ENCODE measurements around the gene CD24. TPM values are rescaled to one million over a fixed set of nuclear protein-coding genes. Genes with fewer than 3 reads are reported as not detected.

Gene CD24
- total and polyA plus RNA-seq, 10 of the 15 experiments (the other 5 are each of a cell fraction or from before 2014, with no cell fraction given), result 0.19 to 21.2 (median 9.0) TPM

DNA sequence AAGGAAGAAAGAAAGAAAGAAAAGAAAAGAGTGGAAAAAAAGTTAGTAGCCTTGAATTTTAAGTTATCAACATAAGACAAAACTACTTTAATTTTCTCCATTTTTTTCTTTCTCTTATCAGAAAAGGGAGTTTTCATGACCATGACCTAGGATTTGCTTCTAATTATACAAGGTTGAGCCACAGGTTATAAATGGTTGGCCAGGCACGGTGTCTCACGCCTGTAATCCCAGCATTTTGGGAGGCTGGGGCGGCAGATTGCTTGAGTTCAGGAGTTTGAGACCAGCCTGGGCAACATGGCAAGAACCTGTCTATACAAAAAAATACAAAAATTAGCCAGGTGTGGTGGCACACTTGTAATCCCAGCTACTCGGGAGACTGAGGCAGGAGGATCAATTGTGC is 45.7 kb upstream of the CD24 start:
- H2AFZ ChIP-seq (ENCODE audit: control insufficient read depth, low read depth, low read length), result no peak overlapping the region
- no peak for ATAC-seq
- ChIA-PET CTCF (no interaction called here), POLR2A (no interaction called here), RAD21 (ENCODE audit: unreplicated experiment) (no interaction called here), SMC1A (ENCODE audit: uncharacterized antibody, unreplicated experiment) (no interaction called here)
- BruUV-seq (replicated peaks), result no TSS peak
- no peaks in the 10 kb centered on the region for H3K27me3 ChIP-seq (replicated peaks in 1 of 2; ENCODE audit: control insufficient read depth in 2 of 2, insufficient read depth in 2 of 2, low read length in 1 of 2)
- WGBS (ENCODE audit: insufficient coverage, insufficient replicate concordance, low lambda C conversion rate, missing lambda C conversion rate), result 51% methylated on average over 4 of the region's 4 CpGs
- H3K36me3 ChIP-seq (ENCODE audit: control insufficient read depth in 2 of 2, insufficient read depth in 2 of 2, low read length in 1 of 2), result no peaks in the 10 kb centered on the region
- FAIRE-seq, result no peak
- H4K20me1 ChIP-seq (ENCODE audit: control insufficient read depth, insufficient read depth), result no peaks in the 10 kb centered on the region
- no peaks in the 10 kb centered on the region for H3K4me1 ChIP-seq (ENCODE audit: control insufficient read depth, insufficient read depth, low read length)
- no peaks in the 10 kb centered on the region for H3K9me3 ChIP-seq (replicated peaks; ENCODE audit: control insufficient read depth, insufficient read depth, low read length)
- no peak for DNase-seq (ENCODE audit: low read depth, low spot score)
- H3K27ac ChIP-seq (ENCODE audit: control insufficient read depth, insufficient read depth), result no peak overlapping the region
- intact Hi-C loops (cut with micrococcal nuclease; ENCODE audit: unreplicated experiment) (no loop called here), in situ Hi-C loops (cut with MboI) (no loop called here)
- no peak overlapping the region for H3K4me2 ChIP-seq (ENCODE audit: control insufficient read depth, insufficient read depth)
- H3K79me2 ChIP-seq (ENCODE audit: control insufficient read depth, insufficient read depth, low read length), result no peaks in the 10 kb centered on the region
- H3K4me3 ChIP-seq, result no peak overlapping the region
- no peak overlapping the region for H3K9ac ChIP-seq (ENCODE audit: control insufficient read depth, insufficient read depth, low read length)
- no peak for TF ChIP-seq CREB1 (IDR thresholded peaks at IDR 0.05; ENCODE audit: low read depth)
- TF ChIP-seq IKZF1 (conservative IDR thresholded peaks at IDR 0.05), result no peak
- TF ChIP-seq RFX5 (IDR thresholded peaks at IDR 0.05; ENCODE audit: low read depth, low read length), result no peak
- no peak for TF ChIP-seq CBFB (IDR thresholded peaks at IDR 0.05; ENCODE audit: low read depth)
- no peak for TF ChIP-seq MTA2 (IDR thresholded peaks at IDR 0.05; ENCODE audit: low read depth)
- TF ChIP-seq ZNF274 (IDR thresholded peaks at IDR 0.05; ENCODE audit: insufficient read depth, insufficient read length), result no peak
- no peak for TF ChIP-seq ASH2L (IDR thresholded peaks at IDR 0.05; ENCODE audit: borderline replicate concordance, low read depth)
- TF ChIP-seq POU2F2 (IDR thresholded peaks at IDR 0.05; ENCODE audit: borderline replicate concordance, low read depth, low read length), result no peak
- no peak for TF ChIP-seq MEF2B (IDR thresholded peaks at IDR 0.05; ENCODE audit: partially characterized antibody, poor library complexity, severe bottlenecking)
- TF ChIP-seq ZNF207 (IDR thresholded peaks at IDR 0.05; ENCODE audit: borderline replicate concordance), result no peak
- TF ChIP-seq, protein P1, sequence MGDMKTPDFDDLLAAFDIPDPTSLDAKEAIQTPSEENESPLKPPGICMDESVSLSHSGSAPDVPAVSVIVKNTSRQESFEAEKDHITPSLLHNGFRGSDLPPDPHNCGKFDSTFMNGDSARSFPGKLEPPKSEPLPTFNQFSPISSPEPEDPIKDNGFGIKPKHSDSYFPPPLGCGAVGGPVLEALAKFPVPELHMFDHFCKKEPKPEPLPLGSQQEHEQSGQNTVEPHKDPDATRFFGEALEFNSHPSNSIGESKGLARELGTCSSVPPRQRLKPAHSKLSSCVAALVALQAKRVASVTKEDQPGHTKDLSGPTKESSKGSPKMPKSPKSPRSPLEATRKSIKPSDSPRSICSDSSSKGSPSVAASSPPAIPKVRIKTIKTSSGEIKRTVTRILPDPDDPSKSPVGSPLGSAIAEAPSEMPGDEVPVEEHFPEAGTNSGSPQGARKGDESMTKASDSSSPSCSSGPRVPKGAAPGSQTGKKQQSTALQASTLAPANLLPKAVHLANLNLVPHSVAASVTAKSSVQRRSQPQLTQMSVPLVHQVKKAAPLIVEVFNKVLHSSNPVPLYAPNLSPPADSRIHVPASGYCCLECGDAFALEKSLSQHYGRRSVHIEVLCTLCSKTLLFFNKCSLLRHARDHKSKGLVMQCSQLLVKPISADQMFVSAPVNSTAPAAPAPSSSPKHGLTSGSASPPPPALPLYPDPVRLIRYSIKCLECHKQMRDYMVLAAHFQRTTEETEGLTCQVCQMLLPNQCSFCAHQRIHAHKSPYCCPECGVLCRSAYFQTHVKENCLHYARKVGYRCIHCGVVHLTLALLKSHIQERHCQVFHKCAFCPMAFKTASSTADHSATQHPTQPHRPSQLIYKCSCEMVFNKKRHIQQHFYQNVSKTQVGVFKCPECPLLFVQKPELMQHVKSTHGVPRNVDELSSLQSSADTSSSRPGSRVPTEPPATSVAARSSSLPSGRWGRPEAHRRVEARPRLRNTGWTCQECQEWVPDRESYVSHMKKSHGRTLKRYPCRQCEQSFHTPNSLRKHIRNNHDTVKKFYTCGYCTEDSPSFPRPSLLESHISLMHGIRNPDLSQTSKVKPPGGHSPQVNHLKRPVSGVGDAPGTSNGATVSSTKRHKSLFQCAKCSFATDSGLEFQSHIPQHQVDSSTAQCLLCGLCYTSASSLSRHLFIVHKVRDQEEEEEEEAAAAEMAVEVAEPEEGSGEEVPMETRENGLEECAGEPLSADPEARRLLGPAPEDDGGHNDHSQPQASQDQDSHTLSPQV (IDR thresholded peaks at IDR 0.05), result no peak
- TF ChIP-seq SP1 (IDR thresholded peaks at IDR 0.05; ENCODE audit: low read depth, low read length), result no peak
- TF ChIP-seq, protein P2, sequence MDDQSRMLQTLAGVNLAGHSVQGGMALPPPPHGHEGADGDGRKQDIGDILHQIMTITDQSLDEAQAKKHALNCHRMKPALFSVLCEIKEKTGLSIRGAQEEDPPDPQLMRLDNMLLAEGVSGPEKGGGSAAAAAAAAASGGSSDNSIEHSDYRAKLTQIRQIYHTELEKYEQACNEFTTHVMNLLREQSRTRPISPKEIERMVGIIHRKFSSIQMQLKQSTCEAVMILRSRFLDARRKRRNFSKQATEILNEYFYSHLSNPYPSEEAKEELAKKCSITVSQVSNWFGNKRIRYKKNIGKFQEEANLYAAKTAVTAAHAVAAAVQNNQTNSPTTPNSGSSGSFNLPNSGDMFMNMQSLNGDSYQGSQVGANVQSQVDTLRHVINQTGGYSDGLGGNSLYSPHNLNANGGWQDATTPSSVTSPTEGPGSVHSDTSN (IDR thresholded peaks at IDR 0.05; ENCODE audit: insufficient replicate concordance, low read depth, low read length), result no peak
- no peak for TF ChIP-seq PML (IDR thresholded peaks at IDR 0.05; ENCODE audit: low read length)
- TF ChIP-seq SPI1 (IDR thresholded peaks at IDR 0.05; ENCODE audit: borderline replicate concordance, insufficient read depth, low read depth, low read length), result no peak
- TF ChIP-seq, protein P3, sequence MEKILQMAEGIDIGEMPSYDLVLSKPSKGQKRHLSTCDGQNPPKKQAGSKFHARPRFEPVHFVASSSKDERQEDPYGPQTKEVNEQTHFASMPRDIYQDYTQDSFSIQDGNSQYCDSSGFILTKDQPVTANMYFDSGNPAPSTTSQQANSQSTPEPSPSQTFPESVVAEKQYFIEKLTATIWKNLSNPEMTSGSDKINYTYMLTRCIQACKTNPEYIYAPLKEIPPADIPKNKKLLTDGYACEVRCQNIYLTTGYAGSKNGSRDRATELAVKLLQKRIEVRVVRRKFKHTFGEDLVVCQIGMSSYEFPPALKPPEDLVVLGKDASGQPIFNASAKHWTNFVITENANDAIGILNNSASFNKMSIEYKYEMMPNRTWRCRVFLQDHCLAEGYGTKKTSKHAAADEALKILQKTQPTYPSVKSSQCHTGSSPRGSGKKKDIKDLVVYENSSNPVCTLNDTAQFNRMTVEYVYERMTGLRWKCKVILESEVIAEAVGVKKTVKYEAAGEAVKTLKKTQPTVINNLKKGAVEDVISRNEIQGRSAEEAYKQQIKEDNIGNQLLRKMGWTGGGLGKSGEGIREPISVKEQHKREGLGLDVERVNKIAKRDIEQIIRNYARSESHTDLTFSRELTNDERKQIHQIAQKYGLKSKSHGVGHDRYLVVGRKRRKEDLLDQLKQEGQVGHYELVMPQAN (conservative IDR thresholded peaks at IDR 0.05), result no peak
